ENCODE results near the gene CD320.

Gene CD320

DNA sequence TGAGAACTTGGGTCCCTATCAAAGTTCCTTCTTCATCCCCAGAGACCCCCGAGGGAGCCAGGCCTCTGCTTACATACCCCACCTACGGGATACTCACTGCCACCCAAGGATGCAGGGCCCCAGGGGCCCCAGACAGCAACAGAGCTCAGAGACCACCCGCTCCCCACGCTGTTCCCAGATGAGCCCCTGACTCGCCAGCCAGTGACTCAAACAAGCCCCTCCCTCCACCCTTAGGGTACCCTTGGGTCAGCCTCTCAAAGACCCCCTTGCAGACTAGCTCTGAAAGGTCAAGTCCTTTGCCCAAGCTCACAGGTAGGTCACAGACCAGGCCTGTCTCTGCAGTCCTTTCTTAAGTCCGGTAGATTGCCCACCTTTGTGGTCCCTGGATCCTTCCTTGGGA lies 45.7 kb downstream of the CD320 start:
- no peak overlapping the region for H3K9ac ChIP-seq (ENCODE audit: low read depth in 1 of 2, low read length in 2 of 2)
- no peak overlapping the region for H3K27ac ChIP-seq (ENCODE audit: low read depth, low read length)
- H3K4me1 ChIP-seq (ENCODE audit: control insufficient read depth in 1 of 2, insufficient read depth in 2 of 2, low read length in 2 of 2), result no peaks in the 10 kb centered on the region
- no peaks in the 10 kb centered on the region for H3K9me3 ChIP-seq (ENCODE audit: control insufficient read depth in 1 of 2, low read length in 2 of 2)
- no peak overlapping the region for H3K4me3 ChIP-seq (ENCODE audit: low read depth in 1 of 2, low read length in 2 of 2)
- peaks cover 0 to 6% of the 10 kb centered on the region in 2 donors for H3K36me3 ChIP-seq (ENCODE audit: control insufficient read depth in 1 of 2, insufficient read depth in 2 of 2, low read length in 2 of 2)
- no peaks in the 10 kb centered on the region for H3K27me3 ChIP-seq (ENCODE audit: control insufficient read depth in 1 of 2, insufficient read depth in 2 of 2, low read length in 2 of 2)

DNA sequence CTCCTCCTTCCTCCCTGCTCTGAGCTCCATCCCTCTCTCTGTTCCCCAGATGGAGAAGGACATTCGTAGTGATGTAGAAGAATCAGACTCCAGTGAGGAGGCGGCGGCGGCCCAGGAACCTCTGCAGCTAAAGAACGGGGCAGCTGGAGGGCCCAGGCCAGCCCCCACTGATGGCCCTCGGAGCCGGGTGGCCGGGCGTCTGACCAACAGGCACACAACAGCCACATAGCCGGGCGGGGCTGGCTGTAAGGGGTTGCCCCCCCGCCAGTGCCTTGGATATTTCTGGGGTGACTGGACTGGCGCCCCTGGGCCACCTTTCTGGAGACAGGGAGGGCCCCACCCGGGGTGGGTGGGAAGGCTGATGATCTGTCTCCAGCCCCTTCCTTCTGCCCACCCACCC lies 46.3 kb downstream of the CD320 start:
- Histone ChIP-seq H3K27ac (ENCODE audit: low read depth, low read length) (no peak overlapping the region), H3K4me1 (ENCODE audit: control insufficient read depth in 1 of 2, insufficient read depth in 2 of 2, low read length in 2 of 2) (no peaks in the 10 kb centered on the region), H3K27me3 (ENCODE audit: control insufficient read depth in 1 of 2, insufficient read depth in 2 of 2, low read length in 2 of 2) (no peaks in the 10 kb centered on the region), H3K9me3 (ENCODE audit: control insufficient read depth in 1 of 2, low read length in 2 of 2) (no peaks in the 10 kb centered on the region), H3K9ac (ENCODE audit: low read depth in 1 of 2, low read length in 2 of 2) (no peak overlapping the region), H3K4me3 (ENCODE audit: low read depth in 1 of 2, low read length in 2 of 2) (no peak overlapping the region), H3K36me3 (ENCODE audit: control insufficient read depth in 1 of 2, insufficient read depth in 2 of 2, low read length in 2 of 2) (peaks cover 0 to 7% of the 10 kb centered on the region in 2 donors)

- no peak overlapping the region for H3K9ac ChIP-seq (ENCODE audit: low read depth in 1 of 2, low read length in 2 of 2)
- peaks cover 0 to 12% of the 10 kb centered on the region in 2 donors for H3K36me3 ChIP-seq (ENCODE audit: control insufficient read depth in 1 of 2, insufficient read depth in 2 of 2, low read length in 2 of 2)
- H3K4me3 ChIP-seq (ENCODE audit: low read depth in 1 of 2, low read length in 2 of 2), result no peak overlapping the region
- no peaks in the 10 kb centered on the region for H3K27me3 ChIP-seq (ENCODE audit: control insufficient read depth in 1 of 2, insufficient read depth in 2 of 2, low read length in 2 of 2)
- H3K4me1 ChIP-seq (ENCODE audit: control insufficient read depth in 1 of 2, insufficient read depth in 2 of 2, low read length in 2 of 2), result no peaks in the 10 kb centered on the region
- no peak overlapping the region for H3K27ac ChIP-seq (ENCODE audit: low read depth, low read length)
- H3K9me3 ChIP-seq (ENCODE audit: control insufficient read depth in 1 of 2, low read length in 2 of 2), result no peaks in the 10 kb centered on the region
These were observed 46.8 kb downstream of the CD320 start for GRCh38 chr19:8261347-8261746.

DNA sequence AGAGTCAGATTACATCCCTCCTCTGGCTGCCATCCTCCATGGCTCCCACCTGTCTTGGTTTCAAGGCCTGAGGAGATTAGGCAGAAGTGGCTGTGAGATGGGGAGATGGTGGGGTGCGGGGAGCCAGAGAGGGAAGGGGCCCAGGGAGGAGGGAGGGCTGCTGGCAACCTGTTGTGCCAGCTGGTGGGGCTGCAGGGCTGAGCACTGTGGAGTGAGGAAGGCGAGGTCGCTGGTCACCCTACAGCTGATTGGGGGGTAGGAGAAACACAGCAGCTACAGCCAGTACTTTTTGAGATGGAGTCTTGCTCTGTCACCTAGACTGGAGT lies 48.3 kb downstream of the CD320 start:
- H3K4me3 ChIP-seq (ENCODE audit: low read depth in 1 of 2, low read length in 2 of 2), result no peak overlapping the region
- H3K9ac ChIP-seq (ENCODE audit: low read depth in 1 of 2, low read length in 2 of 2), result no peak overlapping the region
- H3K9me3 ChIP-seq (ENCODE audit: control insufficient read depth in 1 of 2, low read length in 2 of 2), result no peaks in the 10 kb centered on the region
- H3K27ac ChIP-seq (ENCODE audit: low read depth, low read length), result no peak overlapping the region
- H3K4me1 ChIP-seq (ENCODE audit: control insufficient read depth in 1 of 2, insufficient read depth in 2 of 2, low read length in 2 of 2), result no peaks in the 10 kb centered on the region
- peaks cover 4 to 18% of the 10 kb centered on the region in 2 donors for H3K36me3 ChIP-seq (ENCODE audit: control insufficient read depth in 1 of 2, insufficient read depth in 2 of 2, low read length in 2 of 2)
- H3K27me3 ChIP-seq (ENCODE audit: control insufficient read depth in 1 of 2, insufficient read depth in 2 of 2, low read length in 2 of 2), result no peaks in the 10 kb centered on the region

- H3K36me3 ChIP-seq (ENCODE audit: control insufficient read depth in 1 of 2, insufficient read depth in 2 of 2, low read length in 2 of 2), result peaks cover 4 to 18% of the 10 kb centered on the region in 2 donors
- H3K9ac ChIP-seq (ENCODE audit: low read depth in 1 of 2, low read length in 2 of 2), result no peak overlapping the region
- H3K27me3 ChIP-seq (ENCODE audit: control insufficient read depth in 1 of 2, insufficient read depth in 2 of 2, low read length in 2 of 2), result no peaks in the 10 kb centered on the region
- no peak overlapping the region for H3K4me3 ChIP-seq (ENCODE audit: low read depth in 1 of 2, low read length in 2 of 2)
- H3K4me1 ChIP-seq (ENCODE audit: control insufficient read depth in 1 of 2, insufficient read depth in 2 of 2, low read length in 2 of 2), result no peaks in the 10 kb centered on the region
- H3K27ac ChIP-seq (ENCODE audit: low read depth, low read length), result no peak overlapping the region
- H3K9me3 ChIP-seq (ENCODE audit: control insufficient read depth in 1 of 2, low read length in 2 of 2), result no peaks in the 10 kb centered on the region
These were observed 48.8 kb downstream of the CD320 start for GRCh38 chr19:8259142-8259921.

DNA sequence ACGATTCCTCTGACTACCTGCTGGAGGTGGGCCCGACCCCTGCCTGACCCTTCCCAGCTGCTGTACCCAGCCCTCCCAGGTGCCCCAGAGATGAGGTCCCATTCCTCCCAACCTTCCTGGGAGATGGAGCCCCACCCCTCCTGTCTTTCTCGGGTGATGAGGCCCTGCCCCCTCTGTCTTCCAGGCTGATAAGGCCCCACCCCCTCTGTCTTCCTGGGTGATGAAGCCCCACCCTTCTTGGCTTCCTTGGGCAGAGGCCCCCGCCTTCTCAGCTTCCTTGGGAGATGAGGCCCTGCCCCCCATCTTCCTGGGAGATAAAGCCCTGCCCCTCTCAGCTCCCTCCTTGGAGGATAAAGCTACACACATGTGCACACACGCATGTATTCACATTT lies 51.1 kb downstream of the CD320 start:
- peaks cover 4 to 18% of the 10 kb centered on the region in 2 donors for H3K36me3 ChIP-seq (ENCODE audit: control insufficient read depth in 1 of 2, insufficient read depth in 2 of 2, low read length in 2 of 2)
- H3K4me1 ChIP-seq (ENCODE audit: control insufficient read depth in 1 of 2, insufficient read depth in 2 of 2, low read length in 2 of 2), result no peaks in the 10 kb centered on the region
- H3K9me3 ChIP-seq (ENCODE audit: control insufficient read depth in 1 of 2, low read length in 2 of 2), result no peaks in the 10 kb centered on the region

DNA sequence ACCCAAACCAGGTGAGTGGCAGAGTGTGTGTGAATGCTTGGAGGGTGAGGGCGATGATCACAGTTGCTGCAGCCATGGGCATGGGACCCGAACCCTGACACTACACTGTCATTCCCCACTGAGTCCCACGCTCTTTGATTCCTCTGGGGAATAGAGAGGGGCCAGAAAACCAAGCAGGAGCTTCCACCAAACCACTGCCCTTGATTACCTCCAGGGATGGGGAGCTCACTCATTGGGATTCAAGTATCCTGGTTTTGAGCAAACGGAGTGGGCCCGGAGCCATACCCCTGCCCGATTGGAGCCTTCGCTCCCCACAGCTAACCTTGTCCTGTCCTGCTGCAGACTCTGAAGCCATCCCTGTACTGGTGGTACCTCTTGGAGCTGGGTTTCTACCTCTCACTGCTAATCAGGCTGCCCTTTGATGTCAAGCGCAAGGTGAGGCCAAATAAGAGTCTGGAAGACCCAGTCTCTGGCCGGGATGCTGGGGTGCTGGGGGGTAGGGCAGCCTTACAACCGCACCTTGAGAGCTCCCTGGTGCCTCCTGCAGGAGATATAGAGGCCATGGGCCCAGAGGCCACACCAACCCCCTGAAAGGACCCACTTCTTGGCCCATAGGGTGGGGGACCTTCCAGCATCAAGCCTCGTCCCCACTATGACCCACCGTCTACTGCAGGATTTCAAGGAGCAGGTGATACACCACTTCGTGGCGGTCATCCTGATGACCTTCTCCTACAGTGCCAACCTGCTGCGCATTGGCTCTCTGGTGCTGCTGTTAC lies 51.7 kb downstream of the CD320 start:
- Histone ChIP-seq H3K4me3 (ENCODE audit: low read depth in 1 of 2, low read length in 2 of 2) (no peak overlapping the region), H3K4me1 (ENCODE audit: control insufficient read depth in 1 of 2, insufficient read depth in 2 of 2, low read length in 2 of 2) (no peaks in the 10 kb centered on the region), H3K27me3 (ENCODE audit: control insufficient read depth in 1 of 2, insufficient read depth in 2 of 2, low read length in 2 of 2) (no peaks in the 10 kb centered on the region), H3K27ac (ENCODE audit: low read depth, low read length) (no peak overlapping the region), H3K9me3 (ENCODE audit: control insufficient read depth in 1 of 2, low read length in 2 of 2) (no peaks in the 10 kb centered on the region), H3K9ac (ENCODE audit: low read depth in 1 of 2, low read length in 2 of 2) (no peak overlapping the region), H3K36me3 (ENCODE audit: control insufficient read depth in 1 of 2, insufficient read depth in 2 of 2, low read length in 2 of 2) (peaks cover 4 to 18% of the 10 kb centered on the region in 2 donors)

More for the DNA sequence above, 51.1 kb downstream of the CD320 start:
- Histone ChIP-seq H3K27ac (ENCODE audit: low read depth, low read length) (no peak overlapping the region), H3K4me3 (ENCODE audit: low read depth in 1 of 2, low read length in 2 of 2) (no peak overlapping the region), H3K27me3 (ENCODE audit: control insufficient read depth in 1 of 2, insufficient read depth in 2 of 2, low read length in 2 of 2) (no peaks in the 10 kb centered on the region), H3K9ac (ENCODE audit: low read depth in 1 of 2, low read length in 2 of 2) (no peak overlapping the region)

- Histone ChIP-seq H3K27ac (ENCODE audit: low read depth, low read length) (no peak overlapping the region), H3K27me3 (ENCODE audit: control insufficient read depth in 1 of 2, insufficient read depth in 2 of 2, low read length in 2 of 2) (no peaks in the 10 kb centered on the region), H3K9me3 (ENCODE audit: control insufficient read depth in 1 of 2, low read length in 2 of 2) (no peaks in the 10 kb centered on the region), H3K36me3 (ENCODE audit: control insufficient read depth in 1 of 2, insufficient read depth in 2 of 2, low read length in 2 of 2) (peaks cover 4 to 18% of the 10 kb centered on the region in 2 donors), H3K4me3 (ENCODE audit: low read depth in 1 of 2, low read length in 2 of 2) (no peak overlapping the region), H3K4me1 (ENCODE audit: control insufficient read depth in 1 of 2, insufficient read depth in 2 of 2, low read length in 2 of 2) (no peaks in the 10 kb centered on the region), H3K9ac (ENCODE audit: low read depth in 1 of 2, low read length in 2 of 2) (no peak overlapping the region)
These were observed 52.6 kb downstream of the CD320 start for GRCh38 chr19:8255426-8256125.

DNA sequence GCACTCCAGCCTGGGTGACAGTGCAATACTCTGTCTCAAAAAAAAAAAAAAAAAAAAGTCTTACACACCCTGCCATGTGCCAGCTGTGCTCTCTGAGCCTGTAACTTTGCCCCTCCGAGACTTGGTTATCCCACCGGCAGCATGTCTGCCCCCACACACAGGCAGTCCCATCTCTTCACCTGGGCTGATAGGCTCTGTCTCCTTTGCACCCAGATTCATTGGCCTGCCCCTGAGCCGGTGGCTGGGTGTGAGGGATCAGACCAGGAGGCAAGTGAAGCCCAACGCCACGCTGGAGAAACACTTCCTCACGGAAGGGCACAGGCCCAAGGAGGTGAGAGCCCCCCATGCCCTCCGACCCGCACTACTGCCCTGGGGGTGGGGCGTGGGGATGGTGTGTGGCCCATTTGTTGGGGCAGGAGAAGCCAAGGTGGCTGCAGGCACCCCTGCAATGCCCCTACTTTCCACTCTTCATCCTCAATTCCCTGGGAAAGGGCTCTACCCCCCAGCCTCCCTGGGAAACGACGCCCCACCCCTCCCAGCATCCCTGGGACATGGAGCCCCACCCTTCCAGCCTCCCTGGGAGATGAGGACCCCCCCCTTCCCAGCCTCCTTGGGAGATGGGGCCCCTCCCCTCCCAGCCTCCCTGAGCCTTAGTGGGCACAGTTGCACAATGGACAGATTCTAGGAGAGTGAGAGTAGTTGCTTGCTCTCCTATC lies 53.7 kb downstream of the CD320 start:
- no peaks in the 10 kb centered on the region for H3K9me3 ChIP-seq (ENCODE audit: control insufficient read depth in 1 of 2, low read length in 2 of 2)
- peaks cover 4 to 18% of the 10 kb centered on the region in 2 donors for H3K36me3 ChIP-seq (ENCODE audit: control insufficient read depth in 1 of 2, insufficient read depth in 2 of 2, low read length in 2 of 2)
- H3K4me1 ChIP-seq (ENCODE audit: control insufficient read depth in 1 of 2, insufficient read depth in 2 of 2, low read length in 2 of 2), result no peaks in the 10 kb centered on the region
- H3K27me3 ChIP-seq (ENCODE audit: control insufficient read depth in 1 of 2, insufficient read depth in 2 of 2, low read length in 2 of 2), result no peaks in the 10 kb centered on the region
- H3K4me3 ChIP-seq (ENCODE audit: low read depth in 1 of 2, low read length in 2 of 2), result no peak overlapping the region
- H3K9ac ChIP-seq (ENCODE audit: low read depth in 1 of 2, low read length in 2 of 2), result no peak overlapping the region
- H3K27ac ChIP-seq (ENCODE audit: low read depth, low read length), result no peak overlapping the region
